ENCODE results near the gene PEX5L.

- TF ChIP-seq EZH2 (IDR thresholded peaks at IDR 0.05; ENCODE audit: borderline replicate concordance, insufficient read depth, low read length, poor library complexity, severe bottlenecking): no peak
- TF ChIP-seq CTCF (IDR thresholded peaks at IDR 0.05; ENCODE audit: poor library complexity, severe bottlenecking): no peak
- TF ChIP-seq POLR2AphosphoS5 (IDR thresholded peaks at IDR 0.05): no peak
- TF ChIP-seq EP300 (conservative IDR thresholded peaks at IDR 0.05; ENCODE audit: poor library complexity, severe bottlenecking): no peak
- no peak for TF ChIP-seq RAD21 (conservative IDR thresholded peaks at IDR 0.05)
- TF ChIP-seq SMC3 (conservative IDR thresholded peaks at IDR 0.05; ENCODE audit: poor library complexity): no peak
Observed at GRCh38 chr3:179957264-179957845, 79.4 kb downstream of the PEX5L start.
